ENCODE measurements around the gene AIFM1. TPM values are rescaled to one million over a fixed set of nuclear protein-coding genes. Genes with fewer than 3 reads are reported as not detected.

AIFM1 gene
- total RNA-seq, 1 experiment from 2014 or later: 71.0 TPM

DNA sequence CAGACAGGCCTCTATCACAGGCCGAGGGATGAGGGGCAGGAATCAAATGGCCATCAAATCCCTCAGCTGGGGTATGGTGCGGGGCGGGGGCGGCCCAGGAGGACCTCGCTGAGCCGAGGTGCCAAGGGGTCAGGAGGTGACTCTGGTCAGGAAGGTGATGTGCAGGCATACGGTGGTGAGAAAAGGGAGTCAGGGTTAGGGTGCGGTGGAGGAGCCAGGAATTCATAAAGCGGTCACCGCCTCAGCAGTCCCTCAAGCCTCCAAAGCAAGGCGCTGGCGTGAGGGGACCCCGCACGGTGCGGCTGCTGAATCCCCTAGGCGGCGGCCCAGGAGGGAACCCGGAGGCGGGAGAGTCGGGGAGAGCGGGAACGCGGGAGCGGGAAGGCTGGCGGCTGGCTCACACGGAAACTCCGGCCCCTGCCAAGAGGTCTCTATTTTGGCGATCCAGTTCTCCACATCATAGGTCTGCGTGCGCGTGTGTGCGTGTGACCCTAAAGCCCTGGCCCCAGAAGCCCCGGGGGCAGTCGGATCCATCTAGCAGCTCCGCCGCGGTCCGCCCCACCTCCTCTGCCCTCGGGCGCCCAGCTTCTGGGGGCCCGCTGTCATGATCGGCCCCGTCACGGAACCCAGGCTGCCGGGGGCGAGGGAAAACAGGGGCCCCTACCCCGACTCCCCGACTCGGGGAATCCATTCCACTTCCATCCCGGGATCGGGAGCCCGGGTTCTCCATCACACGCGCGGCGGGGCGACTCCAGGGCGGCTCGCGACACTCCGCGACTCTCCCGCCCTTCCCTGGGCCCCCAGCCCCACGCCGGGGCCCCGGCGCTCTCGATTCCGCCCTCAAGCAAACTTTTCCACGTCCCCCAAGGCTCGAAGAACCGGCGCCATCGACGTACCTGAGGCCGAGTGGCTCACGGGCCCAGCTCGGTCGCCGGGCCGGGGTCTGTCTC is 55.9 kb downstream of the AIFM1 start:
- in situ Hi-C loops (cut with HindIII; ENCODE audit: low pct_unique_long_range_greater_than_20kb, low sequenced_read_pairs): no loop called here
- peak; percentile 13 for DNase-seq (ENCODE audit: low read depth, low spot score)

DNA sequence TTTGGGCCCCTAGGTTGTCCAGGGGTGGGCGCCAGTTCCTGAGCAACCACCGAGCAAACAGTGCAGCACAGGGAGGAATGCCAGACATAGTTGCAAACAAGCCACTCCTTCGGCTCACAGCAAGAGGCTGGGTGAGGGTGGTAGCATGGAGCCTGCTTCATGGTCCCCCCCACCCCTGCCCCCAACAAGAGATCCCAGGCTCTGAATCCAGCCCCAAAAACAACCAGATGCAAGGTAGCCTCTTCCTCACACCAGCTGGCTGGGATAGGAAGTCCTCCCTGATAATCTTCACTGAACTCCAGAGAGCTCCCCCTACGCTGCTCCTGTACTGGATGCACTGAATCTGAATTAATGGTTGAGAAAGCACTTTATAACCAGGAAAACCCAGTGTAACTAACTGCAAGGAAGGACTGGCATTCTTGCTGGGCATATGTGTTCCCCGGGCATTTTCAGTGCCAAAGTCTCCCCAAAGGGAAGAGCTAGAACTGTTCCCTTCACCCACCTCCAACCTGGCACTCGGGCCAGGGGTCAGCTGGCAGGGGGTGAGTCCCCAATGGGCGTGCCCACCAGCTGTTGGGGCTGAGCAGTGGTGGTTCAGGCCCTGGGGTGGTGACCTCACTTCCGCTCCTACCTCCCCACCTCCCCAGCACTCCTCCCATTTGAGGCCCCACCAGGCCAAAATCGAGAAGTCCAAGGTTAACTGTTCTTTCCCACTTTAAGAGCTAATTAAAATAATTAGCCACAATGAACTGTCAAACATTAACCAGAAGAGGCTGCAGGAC is 56.8 kb downstream of the AIFM1 start:
- peak; percentile 9 for DNase-seq (ENCODE audit: low read depth, low spot score)
- in situ Hi-C loops (cut with HindIII; ENCODE audit: low pct_unique_long_range_greater_than_20kb, low sequenced_read_pairs): no loop called here

DNA sequence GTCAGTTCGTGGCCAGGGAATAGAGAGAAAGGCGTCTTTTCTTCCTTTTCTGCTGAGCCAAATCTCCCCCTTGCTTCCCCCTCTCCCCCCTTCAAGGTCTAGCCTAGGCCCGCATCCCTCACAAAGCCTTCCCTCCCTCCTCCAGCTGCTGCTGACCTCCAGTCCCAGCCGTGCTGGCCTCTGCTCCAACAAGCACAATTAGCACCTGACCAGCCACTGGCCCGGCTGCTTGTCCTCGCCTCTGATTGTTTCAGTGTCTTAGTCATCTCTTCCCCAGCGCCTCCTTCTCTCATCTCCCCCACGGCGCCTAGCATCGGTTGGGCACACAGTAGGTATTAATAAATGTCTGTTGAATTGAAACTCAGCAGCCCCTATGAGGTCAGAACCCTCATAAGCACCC is 59.6 kb downstream of the AIFM1 start:
- no peak for DNase-seq (ENCODE audit: low read depth, low spot score)
- in situ Hi-C loops (cut with HindIII; ENCODE audit: low pct_unique_long_range_greater_than_20kb, low sequenced_read_pairs): no loop called here

DNA sequence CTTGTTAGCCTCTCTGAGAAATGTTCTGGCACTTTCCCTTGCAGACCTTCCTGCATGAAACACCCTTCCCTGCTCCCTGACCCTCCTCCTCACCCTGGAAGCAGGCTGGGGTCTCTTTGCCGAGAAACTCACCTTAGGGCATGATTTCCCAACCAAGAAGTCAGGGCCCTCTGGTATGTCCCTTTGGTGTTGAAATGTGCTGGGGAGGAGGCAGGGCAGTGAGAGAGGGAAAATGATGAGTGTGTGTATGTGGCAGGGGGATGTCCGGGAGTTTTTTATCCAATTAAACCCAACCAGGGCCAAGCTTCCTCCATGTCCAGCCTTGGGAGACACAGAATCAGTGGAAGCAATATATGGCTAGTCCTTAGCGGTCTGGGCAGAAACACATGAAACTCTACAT is 60.4 kb downstream of the AIFM1 start:
- in situ Hi-C loops (cut with HindIII; ENCODE audit: low pct_unique_long_range_greater_than_20kb, low sequenced_read_pairs): no loop called here

DNA sequence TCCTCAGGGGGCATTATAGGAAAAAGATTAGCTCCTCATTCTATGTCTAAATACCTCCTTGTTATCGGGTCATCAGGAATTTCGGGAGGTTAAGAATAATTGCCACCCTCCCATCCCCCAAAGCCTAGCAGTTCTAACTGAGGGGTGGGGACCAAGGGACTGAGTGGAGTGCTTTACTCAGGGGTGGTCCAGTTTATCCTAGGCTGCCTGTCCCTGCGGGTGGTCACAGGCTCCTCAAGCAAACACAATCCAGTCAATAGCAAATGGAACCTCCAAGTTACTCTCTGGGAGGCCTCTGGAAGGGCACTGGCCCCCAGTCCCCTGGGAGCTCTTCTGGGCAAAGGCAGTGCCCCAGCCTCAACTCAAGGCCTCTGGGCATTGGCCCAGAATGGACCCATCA is 62.0 kb downstream of the AIFM1 start:
- in situ Hi-C loops (cut with HindIII; ENCODE audit: low pct_unique_long_range_greater_than_20kb, low sequenced_read_pairs): no loop called here
- DNase-seq (ENCODE audit: low read depth, low spot score): no peak

More for the DNA sequence above, 60.4 kb downstream of the AIFM1 start:
- no peak for DNase-seq (ENCODE audit: low read depth, low spot score)

DNA sequence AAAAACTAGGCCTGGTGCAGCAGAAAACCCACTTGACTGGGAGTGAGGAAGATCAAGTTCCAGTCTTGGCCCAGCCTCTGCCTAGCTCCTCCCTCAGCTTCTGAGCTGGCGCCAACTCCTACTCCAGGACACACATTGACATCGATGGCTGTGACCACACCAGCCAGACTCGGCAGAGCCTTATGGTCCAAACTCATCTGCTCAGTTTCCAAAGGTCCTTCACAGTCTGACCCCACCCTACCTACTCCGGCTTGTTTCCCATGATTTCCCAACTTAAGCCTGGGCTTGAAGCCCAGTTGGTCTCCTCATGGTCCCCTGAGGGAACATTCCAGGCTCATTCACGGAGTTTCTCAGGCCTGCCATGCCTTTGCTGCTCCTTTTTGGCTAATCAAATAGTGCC is 65.5 kb downstream of the AIFM1 start:
- no peak for DNase-seq (ENCODE audit: low read depth, low spot score)
- in situ Hi-C loops (cut with HindIII; ENCODE audit: low pct_unique_long_range_greater_than_20kb, low sequenced_read_pairs): no loop called here

DNA sequence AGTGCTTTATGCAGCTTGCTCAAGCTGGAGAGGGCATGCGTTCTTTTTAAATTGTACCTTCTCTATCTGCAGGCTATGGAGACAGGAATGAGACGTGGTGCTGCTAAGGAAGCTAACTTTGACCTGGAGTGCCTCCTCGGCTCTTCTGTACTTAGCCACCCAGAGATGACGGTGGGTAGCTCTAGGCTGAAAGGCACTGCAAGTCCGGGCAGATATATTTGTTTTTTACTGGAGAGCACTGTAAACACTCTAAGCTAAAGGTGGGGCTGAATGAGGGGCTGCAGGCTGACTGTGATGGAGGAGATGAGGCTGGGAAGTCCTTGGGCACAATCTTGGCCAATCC is 67.5 kb downstream of the AIFM1 start:
- in situ Hi-C loops (cut with HindIII; ENCODE audit: low pct_unique_long_range_greater_than_20kb, low sequenced_read_pairs): no loop called here
- no peak for DNase-seq (ENCODE audit: low read depth, low spot score)

DNA sequence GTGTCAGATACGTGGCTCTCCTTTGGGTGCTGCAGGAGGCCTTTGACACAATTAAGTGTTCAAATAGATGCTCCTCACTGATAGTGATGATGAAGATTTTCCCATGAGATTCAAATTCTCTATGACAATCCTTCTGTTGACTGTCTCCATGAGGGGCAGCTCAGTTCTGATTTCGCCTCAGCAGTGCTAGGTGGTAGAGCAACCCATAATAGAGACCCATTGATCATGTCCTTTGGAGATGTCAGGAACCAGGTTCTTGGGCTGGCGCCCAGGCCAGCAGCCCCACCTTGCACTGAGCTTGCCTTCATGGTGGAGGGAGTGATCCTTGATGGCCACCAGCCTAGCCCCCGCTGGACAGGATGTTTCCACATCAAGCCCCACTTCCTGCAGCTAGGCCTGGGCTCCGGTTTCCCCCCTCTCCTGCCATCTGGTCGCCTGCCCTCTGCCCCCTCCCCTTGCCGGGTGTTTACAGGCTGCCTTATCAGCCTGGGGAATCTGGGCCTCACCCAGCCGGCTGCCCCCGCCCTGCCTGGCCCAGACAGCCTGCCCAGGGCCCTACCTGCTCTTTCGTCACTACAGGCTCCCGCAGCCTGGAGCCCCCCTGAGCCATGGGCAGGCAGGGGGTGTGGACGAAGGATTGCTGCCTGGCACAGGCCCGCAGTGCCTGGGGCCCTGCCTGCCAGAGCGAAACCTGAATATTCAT is 68.0 kb downstream of the AIFM1 start:
- in situ Hi-C loops (cut with HindIII; ENCODE audit: low pct_unique_long_range_greater_than_20kb, low sequenced_read_pairs): no loop called here
- no peak for DNase-seq (ENCODE audit: low read depth, low spot score)

DNA sequence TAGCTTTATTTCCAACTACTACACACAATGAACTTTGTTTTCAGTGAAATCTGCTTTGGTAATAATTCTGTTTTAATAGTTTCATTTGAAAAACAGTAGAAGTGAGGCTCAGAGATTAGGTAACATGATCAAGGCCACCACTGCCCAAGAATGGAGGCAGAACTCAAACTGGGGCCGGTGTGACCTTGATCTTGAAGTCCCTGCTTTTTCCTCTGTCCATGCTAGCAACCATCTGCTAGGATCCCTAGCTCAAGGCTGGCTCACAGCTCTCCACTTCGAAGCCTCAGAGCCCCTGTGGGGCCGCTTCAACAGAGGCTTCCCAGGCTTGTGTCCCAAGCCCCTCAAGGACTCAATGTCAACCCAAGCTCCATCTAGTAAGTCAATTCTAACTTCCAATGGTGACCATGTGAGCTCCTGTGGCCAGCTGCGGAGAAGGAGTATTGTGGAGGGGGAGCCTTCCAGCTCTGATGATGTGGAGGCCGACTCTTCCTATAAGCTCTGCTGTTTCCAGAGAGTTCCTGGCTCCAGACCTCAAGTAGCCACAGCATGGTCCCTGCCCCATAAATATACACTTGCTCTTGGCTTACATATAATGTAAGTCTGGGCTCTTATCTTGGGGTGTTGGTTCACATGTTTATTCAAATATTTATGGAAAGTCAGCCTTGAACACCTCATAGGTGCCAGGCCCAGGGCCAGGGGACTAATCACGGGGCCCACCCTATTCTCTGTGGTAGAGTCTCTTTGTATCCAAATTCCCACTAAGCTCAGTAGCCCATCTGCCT is 70.2 kb downstream of the AIFM1 start:
- DNase-seq (ENCODE audit: low read depth, low spot score): no peak
- in situ Hi-C loops (cut with HindIII; ENCODE audit: low pct_unique_long_range_greater_than_20kb, low sequenced_read_pairs): no loop called here

DNA sequence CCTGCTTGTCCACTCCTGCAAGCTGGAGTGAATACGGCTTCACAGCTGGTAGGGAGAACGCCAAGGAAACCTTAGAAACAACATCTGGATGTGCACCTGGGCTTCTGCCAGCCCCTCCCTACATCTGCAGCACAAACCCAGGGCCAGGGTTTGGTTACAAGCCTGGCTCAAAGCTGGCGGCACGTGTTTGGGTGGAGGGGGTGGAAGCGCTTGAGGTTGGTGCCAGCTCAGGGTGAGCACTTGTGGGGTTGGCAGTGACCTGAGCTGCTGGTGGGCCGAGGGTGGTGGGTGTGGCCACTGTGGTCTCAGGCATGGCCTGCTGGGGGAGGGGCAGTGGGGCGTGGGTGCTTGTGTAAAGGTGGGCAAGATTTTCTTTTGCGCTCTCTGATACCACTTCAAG is 70.9 kb downstream of the AIFM1 start:
- in situ Hi-C loops (cut with HindIII; ENCODE audit: low pct_unique_long_range_greater_than_20kb, low sequenced_read_pairs): no loop called here
- no peak for DNase-seq (ENCODE audit: low read depth, low spot score)

DNA sequence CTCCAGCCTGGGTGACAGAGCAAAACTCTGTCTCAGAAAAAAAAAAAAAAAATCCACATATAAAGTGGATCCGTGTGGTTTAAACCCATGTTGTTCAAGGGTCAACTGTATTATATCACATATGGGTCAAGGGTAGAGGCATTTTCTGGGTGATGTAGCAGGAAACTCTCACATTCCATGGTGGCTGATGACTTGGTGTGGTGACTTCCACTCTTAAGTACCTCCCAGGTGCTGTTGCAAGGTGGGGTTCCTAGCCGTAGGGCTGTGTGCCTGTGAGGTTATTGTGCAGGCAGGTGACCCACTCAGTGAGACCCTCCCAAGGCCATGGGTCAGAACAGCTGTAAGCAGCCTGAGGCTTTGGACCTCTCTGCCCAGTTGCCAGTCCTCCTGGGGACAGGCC is 72.4 kb downstream of the AIFM1 start:
- no peak for DNase-seq (ENCODE audit: low read depth, low spot score)
- in situ Hi-C loops (cut with HindIII; ENCODE audit: low pct_unique_long_range_greater_than_20kb, low sequenced_read_pairs): no loop called here

DNA sequence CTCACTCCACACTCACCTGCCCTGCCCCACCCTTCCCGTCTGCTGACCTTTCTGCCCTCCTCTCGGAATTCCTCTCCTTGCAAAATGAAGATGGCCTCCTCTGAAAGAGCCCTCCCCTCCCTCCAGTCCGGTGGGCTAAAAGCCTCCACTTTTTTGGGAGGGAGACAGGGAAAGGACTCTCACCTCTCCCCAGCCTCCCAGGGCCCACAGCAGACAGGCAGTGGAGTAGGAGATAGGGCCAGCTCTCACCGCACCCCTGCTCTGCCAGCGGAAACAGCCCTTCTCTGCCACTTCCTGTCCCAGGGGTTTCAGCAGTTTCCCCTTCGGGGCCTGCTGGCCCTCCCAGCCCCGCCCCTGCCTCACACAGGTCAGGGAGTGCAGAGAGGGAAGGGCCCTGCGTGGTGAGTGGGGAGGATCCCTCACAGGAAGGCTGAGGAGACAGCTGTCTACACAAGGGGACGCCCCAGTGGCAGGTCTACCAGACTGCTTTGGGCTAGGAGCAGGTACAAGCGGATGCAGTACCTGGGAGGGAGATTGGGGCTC is 73.6 kb downstream of the AIFM1 start:
- DNase-seq (ENCODE audit: low read depth, low spot score): no peak
- in situ Hi-C loops (cut with HindIII; ENCODE audit: low pct_unique_long_range_greater_than_20kb, low sequenced_read_pairs): no loop called here

DNA sequence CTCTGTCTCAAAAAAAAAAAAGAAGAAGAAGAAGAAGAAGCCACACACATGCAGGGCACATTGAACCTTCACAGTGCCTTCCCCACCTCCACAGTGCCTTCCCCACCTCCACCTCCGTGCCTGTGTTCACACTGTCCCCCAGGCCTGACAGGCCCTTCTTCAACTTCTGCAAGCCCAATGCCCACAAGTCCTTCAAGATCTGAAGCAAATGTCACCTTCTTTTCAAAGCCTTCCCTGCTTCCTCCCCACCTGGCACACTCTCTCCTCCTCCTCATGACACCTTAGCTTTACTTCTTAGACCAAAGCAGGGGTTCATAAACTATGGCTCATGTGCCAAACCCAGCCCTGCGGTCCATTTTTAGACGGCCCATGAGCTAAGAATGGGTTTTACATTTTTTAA is 75.3 kb downstream of the AIFM1 start:
- DNase-seq (ENCODE audit: low read depth, low spot score): no peak
- in situ Hi-C loops (cut with HindIII; ENCODE audit: low pct_unique_long_range_greater_than_20kb, low sequenced_read_pairs): no loop called here

DNA sequence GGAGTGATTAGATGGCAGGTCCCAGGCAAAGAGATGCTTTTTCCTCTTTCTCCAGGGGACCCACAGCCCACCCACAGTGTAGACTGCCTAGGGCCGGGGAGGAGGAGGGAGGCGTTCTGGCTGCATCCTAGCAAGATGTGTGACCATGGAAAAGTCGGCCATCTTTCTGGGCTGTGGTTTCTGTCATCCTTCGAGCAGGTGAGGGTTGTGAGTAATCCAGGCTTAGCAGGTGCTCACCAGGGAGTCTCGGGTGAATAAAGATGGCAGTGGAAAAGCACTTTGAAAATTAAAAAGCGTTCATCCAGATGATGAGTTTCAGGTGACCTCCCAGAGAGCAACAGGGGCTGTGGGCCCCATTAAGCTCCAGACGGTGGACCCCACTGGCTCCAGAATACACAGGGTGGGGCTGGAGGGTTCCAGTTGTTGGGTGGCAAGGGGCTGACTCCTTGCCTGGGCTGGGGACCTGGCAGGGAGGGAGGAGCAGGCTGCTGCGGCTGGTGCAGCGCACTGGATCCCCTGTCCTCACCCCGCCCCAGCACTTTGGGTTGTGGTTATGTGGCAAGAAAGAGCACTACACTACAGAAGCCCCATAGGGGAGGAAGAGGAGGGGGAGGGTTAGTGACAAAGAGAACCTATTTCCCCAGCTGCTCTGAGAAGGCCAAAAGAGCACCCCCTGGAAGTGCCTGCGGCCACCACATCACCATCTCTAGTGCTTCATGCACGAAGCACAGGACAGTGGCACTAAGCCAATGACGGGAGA is 79.0 kb downstream of the AIFM1 start:
- in situ Hi-C loops (cut with HindIII; ENCODE audit: low pct_unique_long_range_greater_than_20kb, low sequenced_read_pairs): no loop called here
- no peak for DNase-seq (ENCODE audit: low read depth, low spot score)

DNA sequence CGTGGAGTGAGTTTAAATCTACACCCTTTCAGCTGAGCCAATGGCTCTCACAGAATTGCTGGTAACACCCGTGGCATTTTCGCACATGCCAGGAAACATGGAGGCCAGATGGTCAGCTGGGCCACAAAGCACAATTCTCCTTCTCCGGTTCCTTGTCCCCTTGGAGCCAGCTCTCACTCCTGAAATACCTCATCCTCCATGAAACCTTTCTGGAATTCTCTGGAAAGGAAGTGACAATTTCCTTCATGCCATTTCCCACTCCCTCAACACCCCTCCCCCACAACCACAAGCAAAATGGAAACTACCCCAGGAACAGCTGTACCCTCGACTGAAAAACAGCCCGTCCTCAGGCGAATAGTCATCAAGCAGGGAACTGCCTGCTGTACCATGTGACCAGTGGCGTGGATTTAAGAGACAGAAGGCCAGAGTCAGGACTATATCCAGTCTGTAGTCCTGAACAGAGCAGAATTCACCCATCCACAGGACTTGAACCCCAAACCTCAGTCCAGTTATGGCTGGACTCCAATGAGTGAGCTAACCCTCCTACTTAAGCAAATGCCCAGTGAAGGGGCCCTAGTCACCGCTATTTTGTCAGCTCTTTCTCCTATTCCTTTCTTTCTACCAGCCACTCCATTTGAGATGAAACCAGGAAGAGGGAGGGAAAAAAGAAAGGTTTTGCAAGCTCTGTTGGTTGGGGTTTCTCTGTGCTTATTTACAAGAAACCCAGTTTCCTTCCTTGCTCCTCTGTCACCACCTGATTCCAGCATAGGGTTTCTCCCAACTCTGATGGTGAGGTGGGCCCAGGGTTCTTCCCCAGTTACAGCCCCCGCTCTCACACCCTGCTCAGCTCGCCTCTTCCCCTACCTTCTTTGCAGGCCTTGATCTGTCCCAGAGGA is 79.8 kb downstream of the AIFM1 start:
- DNase-seq (ENCODE audit: low read depth, low spot score): no peak
- in situ Hi-C loops (cut with HindIII; ENCODE audit: low pct_unique_long_range_greater_than_20kb, low sequenced_read_pairs): no loop called here
